ENCODE results near the gene RBP2.

RBP2 gene

DNA sequence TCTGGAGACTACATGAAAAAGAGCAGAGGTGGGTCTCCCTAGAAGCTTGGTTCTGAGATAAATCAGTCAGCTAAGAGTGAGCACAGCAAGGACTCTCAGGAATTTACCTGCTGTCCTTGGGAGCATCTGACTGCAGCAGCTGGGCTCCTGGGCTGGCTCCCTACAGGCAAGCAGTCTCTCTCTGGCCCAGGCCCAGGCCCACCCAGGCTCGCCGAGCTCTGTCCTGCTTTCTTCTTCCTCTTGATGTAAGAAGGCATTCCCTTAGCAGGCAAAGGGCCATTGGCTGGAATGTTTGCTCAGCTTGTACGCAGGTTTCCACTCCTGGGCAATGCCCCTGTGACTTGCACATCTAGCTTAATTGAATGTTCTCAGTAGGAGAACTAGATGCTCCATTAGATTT, 4.3 kb upstream of the RBP2 start:
- DNase-seq (ENCODE audit: low read depth) = no peak

DNA sequence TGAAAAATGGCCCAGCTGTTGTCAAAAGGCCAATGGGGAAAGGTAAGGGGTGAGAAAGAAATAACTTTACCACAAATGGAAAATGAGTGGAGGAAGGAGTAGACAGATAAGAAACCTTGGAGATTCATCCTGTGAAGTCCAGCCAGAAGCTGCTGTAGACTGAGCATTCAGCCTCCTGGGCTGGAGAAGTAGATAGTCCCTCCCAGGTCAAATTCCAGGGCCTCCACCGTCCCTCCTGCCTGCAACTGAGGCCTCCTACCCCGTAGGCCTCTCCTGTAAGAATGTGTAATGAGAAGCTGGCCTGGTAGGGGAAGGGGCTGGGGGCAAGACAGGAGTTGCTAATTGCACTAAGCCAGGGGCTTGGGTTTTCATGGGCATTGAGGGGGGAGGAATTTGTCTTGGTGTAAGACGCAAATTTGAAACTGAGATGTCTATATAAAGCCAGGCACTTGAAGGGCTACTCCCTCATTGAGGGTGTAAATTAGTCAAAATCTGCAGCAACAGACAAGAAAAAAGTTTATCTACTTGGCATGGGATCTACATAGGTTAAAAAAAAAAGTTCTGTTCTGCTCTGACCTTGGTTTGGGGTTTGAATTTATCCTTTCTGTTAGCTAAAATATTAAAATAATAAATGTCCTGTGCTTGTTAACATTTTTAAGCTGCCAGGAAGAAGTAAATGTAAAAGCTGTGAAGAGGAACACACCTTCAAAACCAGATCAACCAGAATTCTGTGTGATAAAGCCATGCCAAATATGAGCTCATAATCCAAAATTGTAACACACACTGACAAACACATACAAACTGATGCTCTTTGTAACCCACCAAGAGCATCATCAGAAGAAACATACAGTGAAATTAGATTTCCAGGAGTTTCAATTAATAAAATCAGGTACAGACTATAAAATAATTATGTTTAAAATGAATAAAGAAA, 1.7 kb upstream of the RBP2 start:
- DNase-seq (ENCODE audit: low read depth) = no peak

DNA sequence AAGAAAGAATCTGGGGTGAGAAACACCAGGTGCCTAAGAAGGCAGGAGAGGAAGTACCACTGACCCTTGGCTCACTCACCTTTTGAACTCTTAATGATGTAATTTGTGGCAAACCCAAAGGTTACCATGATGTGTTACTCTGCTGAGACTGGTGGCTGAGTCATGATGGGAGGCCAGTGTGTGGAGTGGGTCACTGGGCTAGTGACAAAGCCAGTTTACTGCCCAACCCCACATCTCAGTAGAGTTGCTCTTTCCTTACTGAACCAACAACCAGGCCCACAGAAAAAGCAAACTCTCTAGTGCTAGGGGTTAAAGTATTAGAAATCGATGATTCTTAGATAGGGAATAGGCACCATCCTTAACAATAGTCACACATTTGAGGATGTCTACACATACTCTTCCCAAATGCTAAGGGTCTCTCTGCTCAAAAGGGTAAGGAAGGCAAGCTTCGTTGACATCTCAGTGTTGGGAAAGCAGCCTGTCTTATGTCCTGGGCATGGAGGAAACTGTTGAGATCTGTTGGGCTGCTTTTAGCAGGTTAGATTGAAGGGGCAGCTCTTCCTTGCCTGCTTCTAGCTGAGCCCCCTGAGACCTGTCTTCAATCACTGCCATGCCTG, 3.1 kb downstream of the RBP2 start:
- DNase-seq (ENCODE audit: low read depth) = no peak

DNA sequence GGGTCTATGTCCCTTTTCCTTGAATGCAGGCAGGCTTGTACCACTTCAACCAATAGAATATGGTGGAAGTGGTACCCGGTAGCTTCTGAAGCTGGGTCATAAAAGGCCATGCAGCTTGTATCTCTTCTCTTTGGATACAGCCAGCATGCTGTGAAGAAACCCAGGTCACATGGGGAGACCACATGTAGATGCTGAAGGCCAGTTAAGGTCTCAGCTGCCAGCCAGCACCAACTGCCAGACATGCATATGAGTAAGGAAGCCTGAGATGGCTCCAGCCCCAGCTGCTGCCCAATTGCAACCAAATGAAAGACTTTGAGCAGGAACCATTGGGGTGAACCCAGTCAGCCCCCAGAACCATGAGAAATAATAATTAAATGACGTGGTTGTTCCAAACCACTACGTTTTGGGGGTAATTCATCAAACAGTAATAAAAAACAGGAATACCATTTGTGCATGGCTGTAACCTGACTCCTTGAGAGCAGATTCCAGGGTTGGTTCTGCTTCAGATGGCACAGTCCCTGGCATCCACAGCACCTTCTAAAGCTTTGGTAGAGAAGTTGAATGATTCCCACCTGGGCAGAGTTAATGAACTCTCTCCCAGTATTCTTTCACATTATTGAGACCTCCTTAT, 3.8 kb downstream of the RBP2 start:
- DNase-seq (ENCODE audit: low read depth) = no peak

DNA sequence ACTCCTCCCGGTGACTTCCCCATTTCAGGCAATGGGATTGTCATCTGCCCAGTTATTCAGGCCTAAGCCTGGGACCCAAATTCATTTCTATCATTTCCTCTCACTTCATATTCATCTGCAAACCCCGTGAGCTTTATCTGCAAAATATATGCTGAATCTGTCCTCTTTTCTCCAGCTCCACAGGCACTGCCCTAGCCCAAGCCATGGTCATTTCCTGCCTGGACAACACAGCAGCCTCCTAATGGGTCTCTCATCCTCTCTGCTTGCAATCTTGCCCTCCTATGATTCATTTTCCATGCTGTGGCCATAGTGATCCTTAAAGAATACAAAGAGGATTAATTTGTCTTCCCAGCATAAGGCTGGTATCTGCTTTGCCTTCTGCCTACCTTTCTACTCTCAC, 6.1 kb downstream of the RBP2 start:
- DNase-seq (ENCODE audit: low read depth) = no peak

DNA sequence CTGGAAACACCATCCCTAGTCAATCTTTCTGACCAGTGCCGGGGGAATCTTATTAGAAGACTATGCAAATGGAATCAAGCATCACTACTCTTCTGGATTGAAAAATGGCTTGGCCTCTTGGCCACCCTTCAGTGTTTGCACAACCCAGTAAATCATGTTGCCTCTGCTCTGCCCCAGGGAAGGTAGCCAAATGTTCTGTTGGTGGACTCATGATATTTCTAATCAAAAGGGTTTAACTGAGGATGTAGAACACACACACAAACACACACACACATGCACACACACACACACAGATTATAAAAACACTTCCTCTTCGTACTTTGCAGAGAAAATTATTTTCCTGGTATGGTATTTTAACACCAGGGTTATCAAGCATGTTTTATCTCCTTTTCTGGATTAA, 7.9 kb downstream of the RBP2 start:
- no peak for DNase-seq (ENCODE audit: low read depth)

DNA sequence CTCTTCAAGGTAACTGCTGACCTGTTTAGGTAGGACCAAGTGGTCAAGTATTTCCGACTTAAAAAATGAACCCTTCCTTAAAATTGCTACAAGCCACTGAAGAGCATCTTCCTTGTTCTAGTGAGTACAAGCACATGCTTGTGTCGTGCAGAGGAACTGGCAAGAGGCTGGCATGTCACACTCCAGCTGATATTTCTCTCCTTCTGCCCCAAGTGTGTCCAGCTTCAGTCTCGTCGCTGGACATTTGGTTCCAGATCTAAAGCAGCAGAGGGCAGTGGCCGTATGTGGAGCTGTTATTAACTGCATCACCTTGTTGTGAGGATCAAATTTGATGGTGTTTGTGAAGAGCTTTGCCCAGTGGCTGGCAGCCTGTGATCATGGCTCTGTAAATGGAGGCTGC, 10.0 kb downstream of the RBP2 start:
- DNase-seq (ENCODE audit: low read depth) = no peak

DNA sequence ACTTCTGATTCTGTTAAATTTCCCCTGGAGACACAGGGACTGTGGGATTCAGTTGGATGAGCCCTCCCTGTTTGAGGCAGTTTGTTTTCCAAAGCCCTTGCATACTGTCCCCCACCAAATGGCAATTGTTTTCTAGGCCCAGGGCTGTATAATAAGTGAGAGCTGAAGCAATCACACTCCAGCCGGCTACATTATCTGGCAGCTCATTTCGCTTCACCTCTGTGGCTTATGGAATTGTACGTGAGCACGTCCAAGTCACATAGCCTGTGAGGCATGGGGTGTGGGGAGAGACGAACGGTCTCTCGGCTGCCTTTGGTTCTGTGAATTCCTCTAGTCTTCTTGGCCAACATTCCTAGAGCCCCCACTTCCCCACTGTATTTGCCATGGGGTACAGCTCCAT, 10.7 kb downstream of the RBP2 start:
- DNase-seq (ENCODE audit: low read depth) = no peak

DNA sequence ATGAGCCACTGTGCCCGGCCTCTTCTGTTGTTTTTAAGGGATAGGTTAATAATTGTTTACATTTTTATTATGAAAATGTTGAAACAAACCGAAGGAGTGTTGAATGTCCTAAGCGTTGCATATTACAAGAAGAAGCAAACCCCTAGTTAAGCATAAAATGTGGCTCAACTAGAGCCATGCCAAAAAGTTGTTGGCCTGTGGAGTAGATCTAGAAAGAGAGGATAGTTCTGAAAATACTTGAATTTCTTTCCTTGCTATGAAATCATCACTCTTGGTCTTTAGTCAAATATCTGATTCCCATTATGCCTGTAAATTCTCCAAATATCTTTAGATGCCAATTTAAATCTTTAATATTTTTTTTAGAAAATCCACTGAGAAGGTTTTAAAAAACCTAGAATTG, 12.8 kb downstream of the RBP2 start:
- DNase-seq (ENCODE audit: low read depth) = no peak

DNA sequence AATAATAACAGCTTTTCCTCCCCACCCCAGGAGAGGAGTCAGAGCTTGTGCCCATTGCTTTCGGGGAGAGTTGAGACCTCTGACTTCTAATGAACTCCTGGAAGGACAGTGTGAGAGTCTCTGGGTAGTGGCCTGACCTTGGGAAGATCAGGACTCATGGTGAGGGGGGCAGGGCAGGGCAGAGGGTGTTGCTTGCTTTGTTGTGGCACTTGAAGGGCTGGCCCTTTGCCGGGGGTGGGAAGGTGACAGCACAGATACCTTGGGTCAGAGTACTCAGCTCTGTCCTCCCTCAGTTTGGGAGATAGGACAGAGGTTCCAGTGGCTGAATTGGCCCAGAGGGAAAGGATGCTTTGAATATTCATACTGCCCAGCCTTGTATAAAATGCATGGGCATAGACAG, 15.8 kb downstream of the RBP2 start:
- no peak for DNase-seq (ENCODE audit: low read depth)

DNA sequence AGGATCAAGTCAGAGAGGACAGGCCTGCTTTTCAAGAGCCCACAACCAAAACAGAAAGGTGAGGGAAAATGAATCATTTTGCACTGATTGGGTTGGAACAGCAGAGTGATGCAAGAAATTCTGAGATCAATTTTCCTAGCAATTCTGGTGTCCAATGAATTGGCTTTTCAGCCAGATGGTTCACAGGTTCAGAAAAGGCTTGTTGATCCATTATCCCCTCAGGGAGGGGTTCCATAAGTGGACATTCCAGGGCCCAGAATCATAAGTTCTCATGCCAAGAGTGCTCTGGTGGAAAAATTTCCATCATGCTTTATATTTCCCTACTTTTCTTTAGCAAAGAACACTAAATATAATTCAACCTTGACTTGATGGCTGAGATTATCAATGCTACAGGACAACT, 16.2 kb downstream of the RBP2 start:
- no peak for DNase-seq (ENCODE audit: low read depth)

DNA sequence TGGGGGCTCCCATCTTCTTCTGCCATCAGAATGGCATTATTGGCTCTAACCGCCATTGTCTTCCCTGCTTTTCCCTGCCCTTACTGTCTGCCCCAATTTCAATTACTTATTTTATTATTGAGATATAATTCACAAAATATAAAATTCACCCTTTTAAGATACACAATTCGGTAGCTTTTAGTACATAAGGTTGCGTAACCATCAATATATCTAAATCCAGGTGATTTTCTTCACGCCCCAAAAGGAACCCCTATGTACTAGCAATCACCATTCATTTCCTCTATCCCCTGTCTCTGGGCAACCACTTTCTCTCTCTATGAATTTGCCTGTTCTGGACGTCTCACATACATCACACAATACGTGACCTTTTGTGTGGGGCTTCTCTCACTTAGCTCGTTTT, 18.0 kb downstream of the RBP2 start:
- no peak for DNase-seq (ENCODE audit: low read depth)

DNA sequence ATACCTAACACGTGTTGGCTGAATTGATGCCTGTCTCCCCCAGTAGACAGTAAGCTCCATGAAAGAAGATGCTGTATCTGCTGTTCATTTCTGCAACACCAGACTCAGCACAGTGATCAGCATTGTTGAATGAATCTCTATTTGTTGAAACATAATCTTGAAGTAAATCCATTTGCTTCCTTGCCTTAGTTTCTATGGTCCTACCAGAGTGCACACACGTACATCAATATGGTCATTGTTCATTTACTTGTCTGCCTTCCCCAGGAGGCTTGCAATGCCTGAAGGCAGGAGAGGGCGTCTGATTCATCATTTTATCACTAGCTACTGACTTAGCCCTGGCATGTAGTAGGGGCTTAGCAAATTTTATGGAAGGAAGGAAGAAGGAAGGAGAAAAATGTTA, 19.2 kb downstream of the RBP2 start:
- DNase-seq (ENCODE audit: low read depth) = no peak

DNA sequence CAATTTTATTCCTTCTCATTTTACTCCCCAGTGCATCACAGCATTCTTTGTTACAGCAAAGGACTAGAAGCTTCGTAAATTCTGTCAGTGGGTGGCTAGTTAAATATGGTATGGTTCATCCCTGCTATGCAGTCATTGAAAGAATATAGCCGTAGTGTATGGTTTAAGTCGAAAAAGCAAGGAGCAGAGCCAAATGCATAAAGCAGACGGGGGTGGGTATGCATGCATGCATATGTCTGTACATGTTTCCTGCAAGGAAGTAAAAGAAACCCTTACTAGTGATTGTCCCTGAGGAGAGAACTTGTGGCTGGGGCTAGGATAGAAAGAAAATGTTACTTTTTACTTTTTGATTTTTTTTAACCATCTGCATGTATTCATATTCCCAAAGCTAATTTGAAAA, 19.9 kb downstream of the RBP2 start:
- DNase-seq (ENCODE audit: low read depth) = no peak

DNA sequence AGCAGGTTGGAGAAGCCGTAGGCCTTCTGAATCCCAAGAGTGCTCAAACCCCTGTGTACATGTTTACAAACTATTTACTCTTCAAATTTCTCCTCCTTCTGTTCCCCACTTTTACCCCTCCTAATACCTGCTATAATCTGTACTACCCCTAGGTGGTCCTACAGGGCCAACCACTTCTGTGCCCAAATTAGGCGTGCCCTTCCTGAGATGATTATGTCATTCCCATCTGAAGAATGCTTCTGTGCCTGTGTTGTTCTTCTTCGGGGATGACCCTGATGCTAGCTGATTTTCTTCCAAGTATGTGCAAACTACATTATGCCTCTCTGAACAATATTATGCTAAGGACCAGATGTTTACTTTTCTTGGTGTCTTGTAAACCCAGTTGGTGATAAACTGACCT, 20.5 kb downstream of the RBP2 start:
- no peak for DNase-seq (ENCODE audit: low read depth)

DNA sequence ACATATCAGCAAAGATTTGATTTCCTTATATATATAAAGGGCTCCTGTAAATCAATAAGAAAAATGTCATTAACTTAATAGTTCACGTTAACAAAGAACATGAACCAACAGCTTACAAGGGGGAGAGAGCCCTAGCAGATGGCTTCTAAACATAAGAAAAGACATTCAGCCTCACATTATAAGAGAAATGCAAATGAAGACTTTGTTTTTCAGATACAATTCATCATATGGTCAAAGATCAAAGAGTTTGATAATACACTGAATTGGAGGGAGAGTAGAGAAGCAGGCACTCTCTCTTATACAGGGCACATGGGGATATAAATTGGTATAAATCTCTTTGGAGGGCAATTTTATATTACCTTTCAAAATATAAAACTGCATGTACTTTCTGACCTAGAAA, 21.1 kb downstream of the RBP2 start:
- no peak for DNase-seq (ENCODE audit: low read depth)

DNA sequence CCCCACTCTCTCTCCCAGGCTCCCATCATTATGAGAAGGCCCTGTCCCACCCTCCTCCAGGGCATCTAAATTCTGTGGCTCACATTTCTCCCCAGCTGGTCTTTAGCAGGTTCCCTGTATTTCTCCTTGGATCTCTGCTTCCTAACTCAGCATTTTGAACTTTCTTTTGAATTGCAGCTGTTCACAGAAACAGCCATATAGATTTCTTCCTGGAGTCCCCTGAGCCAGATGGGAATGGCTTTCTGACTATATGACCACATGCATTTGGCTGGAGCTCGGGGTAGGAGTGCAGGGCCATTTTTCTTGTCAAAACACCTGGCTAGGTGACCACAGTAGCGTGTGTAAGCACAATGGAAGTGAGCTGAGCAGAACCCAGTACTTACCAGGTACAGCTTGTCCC, 22.0 kb downstream of the RBP2 start:
- no peak for DNase-seq (ENCODE audit: low read depth)

DNA sequence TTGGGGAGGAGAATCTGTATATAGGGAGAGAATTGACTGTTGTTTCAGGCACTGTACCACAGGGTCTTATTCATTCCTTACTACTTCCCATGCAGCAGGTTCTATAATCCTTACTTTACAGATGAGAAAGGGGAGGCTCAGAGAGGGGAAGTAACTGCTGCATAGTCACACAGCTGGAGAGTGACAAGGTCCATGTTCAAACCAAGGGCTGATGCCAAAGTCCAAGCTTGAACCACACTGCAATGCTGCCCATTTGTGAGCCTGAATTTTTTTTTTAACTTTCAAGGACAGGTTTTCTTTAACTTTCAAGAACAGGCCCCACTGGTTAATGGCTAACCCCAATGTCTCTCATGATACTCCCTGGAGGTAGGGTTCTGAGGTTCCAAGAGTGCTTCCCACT, 26.2 kb downstream of the RBP2 start:
- DNase-seq (ENCODE audit: low read depth) = no peak

DNA sequence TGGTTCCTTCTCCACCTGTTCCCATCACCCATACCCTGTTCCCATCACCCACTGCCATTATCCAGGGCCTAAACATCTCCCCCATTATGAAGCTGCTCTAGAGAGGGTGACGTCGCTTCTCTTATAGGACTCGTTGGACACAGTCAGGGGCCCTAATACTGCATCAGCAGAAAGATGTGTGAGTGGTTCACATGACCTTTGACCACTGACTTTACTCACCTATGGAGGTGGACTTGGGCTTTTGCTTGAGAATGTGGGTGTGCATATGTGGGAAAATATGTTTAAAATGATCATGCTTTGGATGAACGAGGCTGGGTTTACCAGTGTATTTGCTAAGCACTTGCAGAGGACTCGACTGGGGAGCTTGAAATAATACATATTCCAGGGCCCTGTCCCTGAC, 26.8 kb downstream of the RBP2 start:
- no peak for DNase-seq (ENCODE audit: low read depth)

DNA sequence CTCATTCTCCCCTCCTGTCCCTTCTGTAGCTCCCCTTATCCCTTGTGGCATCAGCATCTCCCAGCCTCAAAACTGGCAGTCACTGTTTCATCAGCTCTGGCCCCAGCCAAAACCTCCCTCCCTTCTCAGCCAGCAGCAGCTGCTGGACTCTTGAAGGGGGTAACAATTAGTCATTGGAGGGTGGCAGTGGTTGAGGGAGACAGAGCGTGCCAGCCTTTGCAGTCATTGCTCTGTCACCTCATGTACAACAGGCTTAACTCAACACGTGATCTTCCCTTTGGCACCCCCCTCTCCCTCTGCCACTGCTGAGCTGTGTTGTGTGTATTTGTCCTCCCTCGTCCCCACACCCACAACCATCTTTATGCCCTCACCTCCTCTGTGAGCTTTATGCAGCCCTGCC, 28.2 kb downstream of the RBP2 start:
- DNase-seq (ENCODE audit: low read depth) = no peak

DNA sequence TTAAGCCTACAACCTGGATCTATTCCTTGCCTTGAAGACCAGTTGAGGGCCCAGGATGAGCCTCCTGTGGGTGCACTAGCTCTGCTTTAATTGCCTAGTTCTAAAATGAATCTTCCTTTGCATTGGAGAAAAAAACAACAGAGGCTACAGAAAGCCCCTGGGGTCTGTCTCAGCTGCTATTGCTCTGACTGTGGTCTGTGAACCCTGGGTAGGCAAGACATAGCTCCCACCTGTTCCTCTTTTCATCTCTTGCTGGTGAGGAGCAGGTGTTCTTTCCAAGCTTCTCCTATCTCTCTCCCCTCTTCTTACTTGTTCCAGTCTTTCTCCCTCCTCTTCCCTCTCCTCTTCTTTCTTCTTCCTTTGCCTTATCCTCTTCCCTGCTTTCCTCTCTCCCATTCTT, 28.8 kb downstream of the RBP2 start:
- DNase-seq (ENCODE audit: low read depth) = no peak

DNA sequence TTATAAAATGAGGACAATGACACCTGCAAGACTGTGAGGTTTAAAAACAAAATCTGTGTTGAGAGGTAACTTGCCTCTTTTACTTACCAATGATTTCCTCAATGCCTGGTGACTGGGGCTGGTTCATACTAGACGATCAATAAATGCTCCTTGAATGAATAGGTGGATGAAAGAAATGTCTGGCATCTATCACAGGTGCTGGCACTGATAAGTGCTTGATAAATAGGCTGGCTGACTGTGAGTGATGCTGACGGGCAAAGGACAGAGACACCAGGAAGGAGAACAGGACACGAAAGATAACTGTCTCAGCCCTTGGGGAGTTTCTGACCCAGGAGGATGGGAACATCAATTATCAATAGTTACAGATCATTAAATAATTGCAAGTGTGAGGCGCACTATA, 31.9 kb downstream of the RBP2 start:
- no peak for DNase-seq (ENCODE audit: low read depth)

DNA sequence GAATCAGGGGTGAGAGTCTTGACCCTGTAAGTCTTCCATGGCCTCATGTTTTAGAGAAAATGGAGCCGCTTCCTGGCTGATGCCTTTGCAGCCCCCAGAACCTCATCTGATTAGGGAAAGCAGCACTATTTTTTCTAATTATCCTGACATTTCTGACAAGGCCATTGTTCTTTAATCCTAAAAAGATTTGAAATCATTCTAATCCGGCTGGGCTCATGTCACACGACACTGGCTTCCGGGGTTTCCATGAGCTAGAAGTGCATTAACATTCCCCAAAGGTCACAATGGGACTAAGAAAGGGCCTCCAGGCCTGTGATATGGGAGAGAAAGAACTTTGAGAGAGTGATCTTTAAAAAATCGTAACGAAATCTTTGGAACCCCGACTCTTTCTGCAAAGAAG, 33.1 kb downstream of the RBP2 start:
- no peak for DNase-seq (ENCODE audit: low read depth)

DNA sequence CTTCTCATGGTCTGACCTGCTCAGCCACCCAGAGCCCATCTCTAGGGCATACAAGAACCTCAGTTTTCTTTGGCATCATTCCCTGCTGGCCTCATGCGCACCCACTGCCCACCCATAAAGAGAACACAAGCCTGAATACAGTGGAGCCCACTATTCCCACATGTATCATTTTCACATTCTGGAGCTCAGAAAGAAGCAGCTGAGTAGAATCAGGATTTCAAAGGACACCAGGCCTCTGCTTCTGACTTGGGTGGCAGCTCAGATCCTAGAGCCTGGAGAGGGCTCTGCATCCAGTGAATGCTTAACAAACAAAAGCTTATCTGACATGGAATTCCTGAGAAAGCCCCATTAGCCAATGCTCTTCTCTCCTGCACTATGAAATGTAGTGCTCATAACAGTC, 34.7 kb downstream of the RBP2 start:
- DNase-seq (ENCODE audit: low read depth) = no peak

Measured in stimulated activated CD8-positive, alpha-beta memory T cell treated with anti-CD3 and anti-CD28 coated beads, Interleukin-15, amount 100 ng/mL, for 1 hour (primary cell).